Brain microvascular endothelial cell (primary cell): ENCODE data around the gene PGAM2.

Source experiments
- DNase-seq: peaks from one replicate; pipeline ENCODE4 v3.0.0-alpha.2; 2020
- H3K27ac ChIP-seq: fragments of 250-450 bp; sonication (Bioruptor Pico); 2 replicates; pipeline ENCODE4 v1.5.1; 2020; ENCODE audit warnings: mild to moderate bottlenecking, moderate library complexity
- H3K27me3 ChIP-seq: fragments of 250-450 bp; sonication (Bioruptor Pico); replicated peaks from 2 replicates; pipeline ENCODE4 v1.5.1; 2020; ENCODE audit warnings: mild to moderate bottlenecking
- H3K36me3 ChIP-seq: fragments of 250-450 bp; sonication (Bioruptor Pico); replicated peaks from 2 replicates; pipeline ENCODE4 v1.5.1; 2020; ENCODE audit warnings: mild to moderate bottlenecking
- H3K4me3 ChIP-seq: 2 replicates; pipeline ENCODE4 v1.5.1; 2011; ENCODE audit warnings: low read depth, mild to moderate bottlenecking, control low read depth, low read length, moderate library complexity
- CTCF ChIP-seq: IDR thresholded peaks from 2 replicates; pipeline ENCODE4 v1.5.1; 2011; ENCODE audit warnings: low read depth, mild to moderate bottlenecking, moderate library complexity, low read length, control low read depth, inconsistent platforms; ENCODE audit errors: missing control alignments
- in situ Hi-C: cut with HindIII; loops from 2 replicates; pipeline ENCODE4 v1.10.0; 2017; ENCODE audit warnings: low sequenced_read_pairs, low pct_ligation_motif_present

The PGAM2 gene

GRCh38 chr7:44071726-44072363, 6.5 kb upstream of the PGAM2 start:
- Histone ChIP-seq H3K27ac (no peak overlapping the region), H3K4me3 (no peak overlapping the region)
- no peak for TF ChIP-seq CTCF

GRCh38 chr7:44068054-44068453, 2.7 kb upstream of the PGAM2 start:
- no peak overlapping the region for H3K27ac ChIP-seq
- in situ Hi-C loops: no loop called here
- H3K4me3 ChIP-seq: no peak overlapping the region
- peaks cover 2% of the 10 kb centered on the region for H3K36me3 ChIP-seq
- no peak for TF ChIP-seq CTCF
- H3K27me3 ChIP-seq: no peaks in the 10 kb centered on the region
- DNase-seq: no peak

More at GRCh38 chr7:44071726-44072363, 6.5 kb upstream of the PGAM2 start:
- no peaks in the 10 kb centered on the region for H3K27me3 ChIP-seq
- DNase-seq: no peak
- peaks cover 15% of the 10 kb centered on the region for H3K36me3 ChIP-seq
- in situ Hi-C loops: no loop called here

- DNase-seq: no peak
- no peaks in the 10 kb centered on the region for H3K27me3 ChIP-seq
- H3K4me3 ChIP-seq: no peak overlapping the region
- TF ChIP-seq CTCF: no peak
- in situ Hi-C loops: no loop called here
- no peak overlapping the region for H3K27ac ChIP-seq
- peaks cover under 1% of the 10 kb centered on the region for H3K36me3 ChIP-seq
Observed at GRCh38 chr7:44067064-44067951, 1.9 kb upstream of the PGAM2 start.

GRCh38 chr7:44066494-44067063, 1.2 kb upstream of the PGAM2 start:
- in situ Hi-C loops: no loop called here
- Histone ChIP-seq H3K36me3 (peaks cover 8% of the 10 kb centered on the region), H3K4me3 (no peak overlapping the region), H3K27me3 (no peaks in the 10 kb centered on the region), H3K27ac (no peak overlapping the region)
- no peak for TF ChIP-seq CTCF
- DNase-seq: no peak

- in situ Hi-C loops: no loop called here
- no peaks in the 10 kb centered on the region for H3K27me3 ChIP-seq
- peaks cover 13% of the 10 kb centered on the region for H3K36me3 ChIP-seq
- H3K27ac ChIP-seq: no peak overlapping the region
- H3K4me3 ChIP-seq: no peak overlapping the region
- DNase-seq: no peak
- no peak for TF ChIP-seq CTCF
Observed at GRCh38 chr7:44066111-44066460, 719 bp upstream of the PGAM2 start.
